ENCODE results near the gene FMNL2. TPM values are rescaled to one million over a fixed set of nuclear protein-coding genes. Genes with fewer than 3 reads are reported as not detected.

The FMNL2 gene
- total and polyA plus RNA-seq, 2 of the 4 experiments (the other 2 are of a cell fraction): 10.9 to 11.4 TPM

DNA sequence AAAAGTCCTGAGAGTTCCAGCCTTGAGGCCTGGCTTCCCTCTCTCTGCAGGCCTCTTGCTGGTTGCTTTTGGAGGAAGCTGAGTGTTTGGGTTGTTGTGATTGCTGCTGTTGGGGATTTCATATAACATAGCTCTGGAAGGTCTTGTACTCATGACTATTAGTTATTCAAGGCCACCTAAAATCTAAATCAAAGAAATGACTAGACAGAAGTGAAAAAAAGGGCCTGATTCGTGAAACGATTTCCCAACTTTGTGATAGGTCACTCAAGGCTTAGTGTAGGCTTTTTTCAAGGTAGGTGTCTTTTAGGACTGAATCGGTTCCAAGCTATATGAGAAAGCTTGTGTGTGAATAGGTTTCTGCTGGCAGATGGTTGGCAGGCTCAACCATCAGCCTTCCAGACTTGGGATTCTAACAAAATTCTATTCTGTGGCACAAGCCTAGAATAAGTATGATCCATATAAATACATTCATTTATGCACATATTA, 164.4 kb downstream of the FMNL2 start:
- Histone ChIP-seq H3K56ac (ENCODE audit: extremely low read depth, insufficient read depth, low read length) (no peak overlapping the region), H3K4ac (ENCODE audit: low read depth, low read length) (no peak overlapping the region), H3K23ac (ENCODE audit: low read depth, low read length) (peak overlapping the region; percentile 25; the same call in 1 of the 2 replicates), H3K9me1 (ENCODE audit: insufficient read depth, low read length) (no peaks in the 10 kb centered on the region), H3K27ac (ENCODE audit: insufficient read depth, low read length) (no peak overlapping the region), H4K5ac (ENCODE audit: low read depth, low read length) (peak overlapping the region; percentile 1), H2BK5ac (ENCODE audit: low read depth, low read length, poor library complexity, severe bottlenecking) (peak overlapping the region; percentile 4), H2BK20ac (ENCODE audit: low read depth, low read length) (no peak overlapping the region), H4K20me1 (ENCODE audit: insufficient read depth, low read length) (no peaks in the 10 kb centered on the region), H2BK15ac (ENCODE audit: low read depth, low read length) (no peak overlapping the region), H4K91ac (ENCODE audit: insufficient read depth, low read depth, low read length) (no peak overlapping the region), H3K9ac (ENCODE audit: low read depth, low read length) (no peak overlapping the region), H3K14ac (replicated peaks; ENCODE audit: low read depth, low read length) (no peak overlapping the region; the same call in 1 of the 2 replicates), H3K9me3 (ENCODE audit: control insufficient read depth, insufficient read depth, low read length) (no peaks in the 10 kb centered on the region), H3K4me1 (ENCODE audit: control insufficient read depth, insufficient read depth, low read length) (peaks cover 21% of the 10 kb centered on the region), H2AK9ac (replicated peaks; ENCODE audit: low read depth, low read length, poor library complexity) (no peak overlapping the region), H2AFZ (replicated peaks; ENCODE audit: low read length, poor library complexity) (no peak overlapping the region), H3K18ac (ENCODE audit: low read depth, low read length) (peak overlapping the region; percentile 78; the same call in 1 of the 2 replicates), H3K36me3 (ENCODE audit: control insufficient read depth, insufficient read depth, low read length) (no peaks in the 10 kb centered on the region), H3K79me1 (ENCODE audit: low read depth in 1 of 2, low read length in 2 of 2) (peaks cover 25 to 41% of the 10 kb centered on the region in 2 experiments; a peak in 3 of 4 replicates), H2BK120ac (ENCODE audit: low read depth, low read length) (peak overlapping the region; percentile 8; the same call in 1 of the 2 replicates), H3K4me3 (ENCODE audit: insufficient read depth, low read depth, low read length) (no peak overlapping the region), H4K8ac (ENCODE audit: low read depth in 2 of 2, low read length in 2 of 2) (0 out of 4 replicates have a peak overlapping the region, but pooled peaks of 1 of the 2 experiments have one; percentile 12), H3K27me3 (ENCODE audit: control insufficient read depth, insufficient read depth, low read length) (no peaks in the 10 kb centered on the region), H3K4me2 (ENCODE audit: low read depth, low read length) (peak overlapping the region; percentile 89), H2AK5ac (ENCODE audit: low read depth, low read length) (peak overlapping the region; percentile 52; the same call in 1 of the 2 replicates)
- WGBS, 2 experiments (ENCODE audit: extremely low coverage in 2 of 2, insufficient read length in 1 of 2): 93% methylated on average over 2 of the region's 3 CpGs; no CpG with 5 or more reads in 1 of the 2 experiments
- ChIA-PET CTCF (no interaction called here), POLR2A (ENCODE audit: unreplicated experiment) (interaction anchor here (0.9 kb wide), 1 partner anchor 9 kb away, joined by 3 read pairs; no protein-coding TSS in a partner anchor)
- dilution Hi-C loops (cut with HindIII; ENCODE audit: low sequenced_read_pairs, unreplicated experiment): no loop called here
- in situ Hi-C loops (cut with MboI; ENCODE audit: low sequenced_read_pairs): no loop called here
- ATAC-seq (ENCODE audit: low read depth): peak; percentile 17
- BruUV-seq (replicated peaks): no TSS peak
- TF ChIP-seq CEBPB (IDR thresholded peaks at IDR 0.05; ENCODE audit: low read depth, low read length) (no peak), MXI1 (IDR thresholded peaks at IDR 0.05; ENCODE audit: borderline replicate concordance, low read depth, low read length) (no peak), FOS (IDR thresholded peaks at IDR 0.05; ENCODE audit: low read depth, low read length) (no peak), NFE2L2 (IDR thresholded peaks at IDR 0.05; ENCODE audit: low read depth, low read length) (no peak), POLR2A (IDR thresholded peaks at IDR 0.05; ENCODE audit: low read depth, low read length) (no peak), MAFK (IDR thresholded peaks at IDR 0.05; ENCODE audit: low read depth, low read length) (no peak), CHD1 (IDR thresholded peaks at IDR 0.05; ENCODE audit: low read depth, low read length) (no peak), BHLHE40 (IDR thresholded peaks at IDR 0.05; ENCODE audit: low read depth, low read length) (no peak), RAD21 (IDR thresholded peaks at IDR 0.05; ENCODE audit: low read length) (no peak), RCOR1 (IDR thresholded peaks at IDR 0.05; ENCODE audit: insufficient replicate concordance, low read length) (no peak), RFX5 (IDR thresholded peaks at IDR 0.05; ENCODE audit: low read depth, low read length) (no peak)
- DNase-seq: no peak
- intact Hi-C loops (cut with micrococcal nuclease): no loop called here

Data from IMR-90 (cell line).